Activated CD4-positive, CD25-positive, alpha-beta regulatory T cell treated with anti-CD3 and anti-CD28 coated beads, Interleukin-2, amount 50 U/mL, for 72 hours (primary cell): ENCODE measurements around the gene LMBR1.
"Not testable (repeated sequence)": the region's sequence is repeated elsewhere in the genome, so short reads cannot be mapped to it uniquely, and the experiment has no call there.

Source experiments
- DNase-seq: peaks from one replicate; pipeline ENCODE4 v3.0.0; 2021

The LMBR1 gene

DNA sequence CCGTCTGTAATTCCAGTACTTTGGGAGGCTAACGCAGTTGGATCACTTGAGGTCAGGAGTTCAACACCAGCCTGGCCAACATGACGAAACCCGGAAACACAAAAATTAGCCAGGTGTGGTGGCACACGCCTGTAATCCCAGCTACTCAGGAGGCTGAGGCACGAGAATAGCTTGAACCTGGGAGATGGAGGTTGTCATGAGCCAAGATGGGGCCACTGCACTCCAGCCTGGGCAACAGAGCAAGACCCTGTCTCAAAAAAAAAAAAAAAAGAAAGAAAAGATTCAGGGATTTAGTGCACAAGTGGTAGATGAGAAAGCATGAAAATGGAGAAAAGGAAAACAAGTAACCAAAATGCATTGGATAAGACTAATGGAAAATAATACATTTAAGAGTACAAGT is 49.4 kb downstream of the LMBR1 start:
- not testable (repeated sequence) for DNase-seq

DNA sequence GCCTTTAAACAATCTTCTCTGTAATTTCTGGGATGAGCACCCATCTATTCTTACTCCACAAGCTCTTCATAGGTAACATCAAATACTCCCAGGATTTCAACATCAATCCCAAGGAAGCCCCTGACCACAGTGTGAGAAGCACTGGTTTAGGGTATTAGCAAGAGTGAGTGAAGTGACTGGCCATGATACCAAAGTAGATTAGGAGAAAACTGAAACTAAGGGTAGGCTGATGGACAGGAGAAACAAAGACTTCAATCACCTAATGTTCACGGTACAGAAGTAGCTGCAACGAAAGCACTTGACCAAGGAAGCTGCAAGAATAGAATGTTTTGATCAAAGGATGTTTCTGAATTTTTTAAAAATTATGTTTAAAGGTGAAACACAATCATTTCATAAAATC is 49.8 kb downstream of the LMBR1 start:
- DNase-seq: no peak

DNA sequence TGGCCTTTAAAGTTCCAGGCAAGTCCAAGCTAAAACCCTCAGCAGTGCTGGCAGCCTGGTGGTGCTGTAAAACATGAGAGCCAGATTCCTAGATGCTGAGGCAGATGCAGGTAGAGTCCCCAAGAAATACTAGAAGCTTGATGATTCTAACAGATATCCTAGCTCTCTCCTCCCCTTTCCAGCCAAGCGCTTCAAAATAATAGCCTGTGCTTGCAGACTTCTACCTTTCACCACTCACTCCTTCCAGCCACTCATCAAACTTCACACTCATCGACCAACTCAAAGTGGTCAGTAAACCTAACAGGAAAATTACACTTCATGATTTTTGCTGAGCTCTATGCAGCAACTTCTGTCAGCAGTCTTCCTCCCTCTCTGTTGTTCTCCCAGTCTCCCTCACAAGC is 50.2 kb downstream of the LMBR1 start:
- no peak for DNase-seq

DNA sequence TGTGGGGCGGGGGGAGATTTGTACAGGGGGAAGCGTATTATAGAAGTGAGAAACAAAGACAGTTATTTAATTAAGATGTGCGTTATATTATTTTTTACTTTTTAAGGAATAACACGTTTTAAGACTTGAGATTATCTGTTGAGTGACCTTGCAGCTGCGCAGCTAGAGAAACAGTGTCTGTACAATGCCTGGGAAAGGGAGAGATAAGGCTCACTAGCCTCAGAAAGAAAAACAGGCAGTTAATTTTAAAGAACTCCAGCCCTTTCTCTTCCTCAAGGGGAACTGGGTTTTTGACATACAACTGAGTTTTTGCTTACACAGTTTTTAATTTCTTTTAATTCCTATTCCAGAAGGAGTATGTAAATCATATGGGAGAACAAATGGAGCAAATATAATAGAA is 50.7 kb downstream of the LMBR1 start:
- no peak for DNase-seq

DNA sequence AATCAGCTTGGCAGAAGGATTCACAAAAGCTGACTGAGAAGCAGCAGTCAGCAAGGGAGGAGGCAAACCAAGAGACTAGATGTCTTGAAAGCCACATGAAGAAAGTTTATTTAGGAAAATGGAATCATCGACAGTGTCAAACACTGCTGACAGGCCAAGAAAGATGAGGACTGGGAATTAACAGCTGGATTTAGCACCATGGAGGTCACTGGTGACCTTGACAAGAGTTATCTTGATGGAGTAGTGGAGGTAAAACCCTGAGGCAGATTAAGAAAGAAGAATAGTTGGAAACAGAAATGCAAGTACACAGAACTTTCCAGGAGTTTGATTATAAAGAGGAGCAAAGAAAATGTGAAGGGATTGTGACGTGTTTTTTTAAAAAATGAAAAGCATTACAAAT is 51.5 kb downstream of the LMBR1 start:
- no peak for DNase-seq

DNA sequence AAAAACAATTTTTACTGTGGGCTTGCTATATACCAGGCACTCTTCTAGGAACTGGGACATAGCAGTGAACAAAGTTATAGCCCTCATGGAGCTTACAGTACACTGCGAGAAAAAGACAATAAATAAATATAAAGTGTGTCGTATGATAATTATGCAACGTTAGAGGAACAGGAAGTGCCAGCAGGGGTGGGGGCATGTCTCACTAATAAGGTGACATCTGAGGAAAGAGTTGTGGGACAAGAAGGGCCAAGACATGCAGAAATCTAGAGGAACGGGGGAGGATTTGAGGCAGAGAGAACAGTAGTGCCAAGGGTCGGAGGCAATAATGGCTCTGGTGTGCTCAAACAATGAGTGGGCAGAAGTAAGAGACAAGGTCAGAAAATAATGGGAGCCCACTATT is 52.8 kb downstream of the LMBR1 start:
- DNase-seq: no peak

DNA sequence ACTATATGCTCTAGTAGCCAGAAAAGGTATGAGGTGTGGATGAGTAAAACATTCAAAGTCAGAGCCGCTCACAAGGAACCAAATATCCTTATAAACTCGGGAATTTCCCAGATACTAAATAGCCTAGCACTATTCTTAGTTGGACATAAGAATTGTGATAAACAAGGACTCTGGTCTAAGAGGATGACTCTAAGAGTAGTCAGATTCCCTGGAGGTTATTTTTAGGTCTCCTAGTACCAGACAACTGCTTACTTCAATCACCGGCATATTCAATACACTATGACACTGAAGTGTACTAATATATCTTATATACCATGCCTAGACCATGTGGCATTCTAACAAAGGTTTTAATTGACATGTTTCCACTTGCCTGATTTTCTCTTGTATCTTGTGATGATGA is 56.5 kb downstream of the LMBR1 start:
- DNase-seq: no peak

DNA sequence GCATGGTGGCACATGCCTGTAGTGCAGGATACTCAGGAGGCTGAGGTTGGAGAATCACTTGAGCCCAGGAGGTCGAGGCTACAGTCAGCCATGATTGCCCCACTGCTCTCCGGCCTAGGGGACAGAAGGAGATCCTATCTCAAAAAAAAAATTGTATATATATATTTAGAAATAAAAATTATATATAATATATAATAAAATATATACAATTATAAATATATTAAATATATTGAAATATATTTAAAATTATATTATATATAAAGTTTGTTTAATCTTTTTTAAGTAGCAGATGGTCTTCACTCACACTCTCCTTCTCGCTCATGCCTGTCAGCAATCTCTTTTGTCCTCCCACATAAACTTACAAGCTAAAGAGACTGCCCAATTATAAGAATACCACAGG is 58.5 kb downstream of the LMBR1 start:
- no peak for DNase-seq

DNA sequence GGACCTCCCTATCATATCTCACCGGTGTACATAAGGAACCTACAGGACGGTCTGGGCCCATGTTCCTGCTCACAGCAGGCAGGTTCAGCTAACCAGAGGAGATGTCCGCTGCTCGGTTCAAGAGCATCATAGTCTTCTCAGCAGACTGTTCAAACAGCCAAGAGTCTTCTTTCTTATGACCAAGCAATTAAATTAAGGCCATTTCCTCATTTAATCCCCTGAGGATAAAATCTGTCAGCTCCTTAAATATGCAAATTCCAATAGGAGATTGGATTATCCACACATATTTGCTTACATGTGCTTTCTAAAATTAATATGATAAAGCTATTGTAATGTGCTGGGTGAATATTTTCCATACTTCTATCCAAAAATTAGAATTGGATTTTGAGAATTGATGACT is 59.7 kb downstream of the LMBR1 start:
- DNase-seq: no peak

DNA sequence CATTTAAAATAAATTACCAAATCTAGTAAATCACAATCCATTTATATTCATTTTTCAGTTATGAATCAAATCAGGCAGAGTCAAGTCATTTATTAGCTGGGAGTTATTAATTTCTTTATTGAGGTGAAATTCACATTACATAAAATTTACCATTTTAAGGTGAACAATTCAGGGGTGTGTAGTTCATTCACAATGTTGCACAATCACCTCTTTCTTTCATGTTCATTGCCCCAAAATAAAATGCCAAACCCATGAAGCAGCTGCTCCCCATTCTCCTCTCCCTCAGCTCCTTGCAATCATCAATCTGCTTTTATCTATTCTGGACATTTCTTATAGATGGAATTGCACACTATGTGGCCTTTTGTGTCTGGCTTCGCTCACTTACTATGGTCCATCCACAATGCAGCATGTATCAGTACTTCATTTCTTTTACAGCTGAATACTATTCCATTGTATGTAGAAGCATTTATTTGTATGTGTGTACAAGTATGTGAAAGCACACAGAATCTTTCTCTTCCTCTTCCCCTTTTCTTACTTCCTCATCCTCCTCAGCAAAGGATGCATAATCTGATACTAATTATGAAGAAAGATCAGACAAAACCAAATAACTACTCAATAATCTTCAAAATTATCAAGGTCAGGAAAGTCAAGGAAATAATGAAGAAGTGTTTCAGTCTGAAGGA is 60.6 kb downstream of the LMBR1 start:
- no peak for DNase-seq

DNA sequence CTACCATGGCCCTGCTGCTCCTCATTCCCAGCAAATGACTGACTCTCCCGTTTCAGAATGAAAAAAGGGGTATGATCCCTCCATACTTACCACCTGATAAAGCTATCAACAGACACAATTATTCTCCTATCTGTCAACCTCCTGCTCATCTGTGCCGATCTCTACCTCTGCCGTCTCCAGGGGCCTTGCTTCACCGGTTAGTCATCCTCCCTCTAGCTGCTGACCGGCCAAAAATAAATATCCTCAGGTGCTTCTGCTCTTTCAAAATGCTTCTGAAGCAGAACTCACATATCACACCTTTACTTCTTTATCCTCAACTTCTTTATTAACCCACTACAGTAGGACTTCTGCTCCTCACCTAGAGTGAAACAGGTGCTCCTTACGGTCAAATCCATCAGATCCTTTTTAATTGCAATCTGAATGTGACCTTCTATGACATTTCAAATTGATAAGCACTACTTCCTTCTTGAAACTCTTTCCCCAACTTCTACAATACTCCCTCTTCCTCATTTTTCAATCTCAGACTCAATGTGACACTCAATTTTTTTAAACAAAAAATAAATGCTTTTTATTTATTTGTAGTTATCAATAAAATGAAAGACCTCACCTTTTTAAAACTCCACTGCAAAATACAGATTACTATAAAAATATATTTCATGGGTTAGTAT is 63.2 kb downstream of the LMBR1 start:
- DNase-seq: no peak

DNA sequence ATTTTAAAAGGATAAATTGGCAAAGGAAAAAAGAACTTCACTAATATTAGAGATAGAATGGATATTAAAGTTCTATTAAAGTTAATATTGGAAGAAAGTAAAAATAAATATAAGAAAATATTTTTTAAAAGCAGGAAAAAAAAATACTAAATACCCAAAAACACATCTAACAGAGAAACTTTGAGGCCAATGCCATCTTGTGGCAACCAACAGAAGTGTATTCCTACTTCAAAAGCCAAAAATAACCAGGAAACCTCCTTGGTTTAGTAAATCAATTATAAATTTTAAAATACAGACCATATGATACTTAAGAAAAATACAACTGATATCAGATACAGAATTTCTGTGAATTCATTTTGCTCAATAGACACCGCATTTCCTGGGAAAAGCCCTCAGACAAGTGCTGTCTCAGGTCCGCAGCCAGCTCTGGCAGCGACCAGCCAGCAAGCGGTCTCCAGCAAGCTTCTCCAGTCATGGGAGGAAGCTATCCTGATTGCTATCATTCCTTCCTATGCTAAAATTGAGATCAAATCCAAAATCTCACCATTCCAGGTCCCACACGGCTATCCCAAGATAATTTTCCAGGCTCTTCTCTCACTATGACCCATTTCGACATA is 65.3 kb downstream of the LMBR1 start:
- DNase-seq: no peak

DNA sequence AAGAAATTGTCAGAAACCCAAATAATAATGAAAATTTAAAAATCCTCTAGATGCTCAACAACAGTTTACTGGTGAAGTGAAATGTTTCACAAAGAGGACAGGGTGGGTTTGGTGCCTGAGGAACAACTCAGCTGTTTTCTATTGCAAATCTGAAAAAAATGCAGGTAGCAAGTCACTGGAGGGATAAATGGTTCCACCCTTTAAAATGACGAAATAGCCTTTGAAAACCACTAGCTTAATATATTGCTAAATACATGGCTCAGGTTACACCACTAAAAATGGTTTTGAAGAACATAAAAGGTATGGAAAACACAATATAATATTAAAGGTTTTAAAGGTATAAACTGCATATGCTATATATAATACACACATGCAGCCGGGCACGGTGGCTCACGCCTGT is 69.5 kb downstream of the LMBR1 start:
- DNase-seq: no peak

DNA sequence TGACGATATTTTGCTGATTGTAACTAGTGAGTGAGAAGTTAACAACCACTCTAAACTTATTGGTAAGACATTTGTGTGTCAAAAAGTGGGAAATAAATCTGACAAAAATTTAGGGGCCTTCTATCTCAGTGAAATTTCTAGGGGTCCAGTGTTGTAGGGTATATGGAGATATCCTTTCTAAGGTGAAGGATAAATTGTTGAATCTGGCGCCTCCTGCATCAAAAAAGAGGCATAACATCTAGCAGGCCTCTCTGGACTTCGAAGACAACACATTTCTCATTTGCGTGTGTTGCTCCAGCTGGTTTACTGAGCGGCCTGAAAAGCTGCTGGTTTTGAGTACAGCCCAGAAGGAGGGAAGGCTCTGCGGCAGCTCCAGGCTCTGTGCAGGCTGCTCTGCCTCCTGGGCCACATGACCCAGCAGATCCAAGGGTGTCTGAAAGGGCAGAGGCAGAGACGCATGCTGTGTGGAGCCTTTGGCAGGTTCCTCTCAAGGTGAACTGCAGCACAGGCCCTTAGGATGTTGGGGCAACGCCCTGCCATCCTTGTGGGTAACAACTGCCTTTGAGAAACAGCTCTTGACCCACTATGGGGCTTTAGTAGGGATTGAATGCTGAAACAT is 72.4 kb downstream of the LMBR1 start:
- DNase-seq: no peak

DNA sequence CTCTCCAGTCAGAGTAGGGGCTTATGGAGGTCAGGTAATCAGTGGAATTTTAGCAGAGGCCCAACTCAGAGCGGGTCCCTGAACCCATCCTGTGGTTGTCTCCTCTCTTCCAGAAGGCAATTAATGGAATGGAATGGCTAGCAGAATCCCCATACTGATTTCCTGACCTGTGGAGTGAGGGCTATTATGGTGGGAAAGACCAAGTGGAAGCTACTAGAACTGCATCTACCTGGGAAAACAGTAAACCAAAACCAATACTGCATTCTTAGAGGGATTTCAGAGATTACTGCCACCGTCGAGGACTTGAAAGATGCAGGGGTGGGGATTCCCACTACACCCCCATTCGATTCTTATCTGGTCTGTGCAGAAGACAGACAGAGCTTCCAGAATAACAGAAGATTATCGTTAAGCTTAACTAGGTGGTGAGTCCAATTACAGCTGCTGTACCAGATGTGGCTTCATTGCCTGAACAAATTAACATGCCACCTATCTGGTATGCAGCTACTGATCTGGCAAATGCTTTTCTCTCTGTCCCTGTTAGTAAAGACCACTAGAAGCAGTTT is 73.2 kb downstream of the LMBR1 start:
- no peak for DNase-seq

DNA sequence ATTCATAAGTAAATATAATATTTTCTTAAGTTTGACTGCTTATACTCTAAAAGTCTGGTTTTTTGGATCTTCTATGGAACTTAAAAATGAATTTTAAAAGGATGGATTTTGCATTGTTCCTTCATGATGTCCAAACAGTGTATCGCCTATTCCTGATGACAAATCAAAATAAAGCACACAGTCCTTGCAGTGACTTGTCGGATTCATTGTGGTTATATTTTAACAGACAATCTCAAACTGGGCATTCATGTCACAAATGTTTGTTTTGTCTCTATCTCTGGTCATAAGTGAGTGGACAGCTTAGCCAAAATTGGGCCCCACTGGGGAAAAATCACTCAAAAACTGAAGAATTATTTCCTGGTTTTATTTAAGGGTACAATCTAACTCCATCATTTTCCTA is 74.8 kb downstream of the LMBR1 start:
- no peak for DNase-seq

DNA sequence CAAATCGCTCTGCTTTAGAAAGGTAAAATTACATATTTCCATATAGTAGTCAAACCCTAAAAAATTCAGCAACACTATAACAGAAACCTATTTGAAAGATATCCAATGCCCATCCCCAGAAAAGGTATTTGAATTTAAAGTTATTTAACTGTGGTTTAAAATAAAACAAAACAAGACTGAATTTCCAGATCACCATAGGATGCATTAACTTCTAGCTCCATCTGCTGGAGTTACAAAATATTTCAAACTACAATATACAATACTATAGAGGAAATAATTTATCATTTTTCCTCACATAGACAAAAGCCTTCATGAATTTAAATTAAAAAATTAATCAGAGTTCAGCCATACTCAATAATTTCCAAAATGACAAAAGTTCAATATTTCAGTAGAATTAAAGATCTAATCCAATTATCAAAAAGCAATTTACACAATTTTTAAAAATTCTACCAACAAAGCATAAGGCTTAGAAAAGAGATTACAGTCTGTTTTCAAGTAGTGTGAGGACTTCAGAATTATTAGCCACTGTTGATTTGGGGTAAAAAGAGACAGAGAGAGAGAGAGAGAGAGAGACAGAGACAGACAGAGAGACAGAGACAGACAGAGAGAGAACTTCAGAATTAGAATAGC is 75.9 kb downstream of the LMBR1 start:
- no peak for DNase-seq

DNA sequence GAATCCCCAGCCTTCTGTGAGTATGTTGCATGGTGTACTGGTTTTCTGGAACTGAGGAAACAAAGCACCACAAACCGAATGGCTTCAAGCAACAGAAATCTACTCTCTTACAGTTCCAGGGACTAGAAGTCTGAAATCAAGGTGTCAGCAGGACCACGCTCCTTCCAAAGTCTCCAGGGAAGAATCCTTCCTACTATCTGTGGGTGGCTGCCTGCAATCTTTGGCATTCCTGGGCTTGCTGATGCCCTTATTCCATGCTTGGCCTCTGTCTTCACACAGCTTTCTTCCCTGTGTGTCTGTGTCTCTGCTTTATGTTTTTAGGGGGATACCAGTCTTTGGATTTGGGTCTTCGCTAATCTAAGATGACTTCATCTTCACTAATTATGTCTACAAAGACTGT is 81.3 kb downstream of the LMBR1 start:
- no peak for DNase-seq

DNA sequence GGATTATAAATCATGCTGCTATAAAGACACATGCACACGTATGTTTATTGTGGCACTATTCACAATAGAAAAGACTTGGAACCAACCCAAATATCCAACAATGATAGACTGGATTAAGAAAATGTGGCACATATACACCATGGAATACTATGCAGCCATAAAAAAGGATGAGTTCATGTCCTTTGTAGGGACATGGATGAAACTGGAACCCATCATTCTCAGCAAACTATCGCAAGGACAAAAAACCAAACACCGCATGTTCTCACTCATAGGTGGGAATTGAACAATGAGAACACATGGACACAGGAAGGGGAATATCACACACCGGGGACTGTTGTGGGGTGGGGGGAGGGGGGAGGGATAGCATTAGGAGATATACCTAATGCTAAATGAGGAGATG is 89.3 kb downstream of the LMBR1 start:
- not testable (repeated sequence) for DNase-seq

DNA sequence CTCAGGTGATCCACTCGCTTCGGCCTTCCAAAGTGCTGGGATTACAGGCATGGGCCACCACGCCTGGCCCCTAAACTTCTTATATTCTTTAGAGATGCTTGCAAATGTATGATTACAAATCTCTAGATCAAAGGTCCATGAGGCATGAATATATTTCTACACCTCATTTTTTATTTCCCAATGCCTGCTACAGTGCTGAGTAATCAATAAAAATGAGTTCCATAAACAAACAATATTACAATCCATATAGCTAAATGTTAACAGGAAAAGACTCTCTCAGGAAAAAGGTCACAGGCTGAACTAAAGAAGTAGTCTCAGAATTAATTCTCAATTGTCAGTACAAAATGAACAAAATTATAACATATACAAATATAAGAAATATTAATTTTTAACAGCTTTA is 90.8 kb downstream of the LMBR1 start:
- no peak for DNase-seq

DNA sequence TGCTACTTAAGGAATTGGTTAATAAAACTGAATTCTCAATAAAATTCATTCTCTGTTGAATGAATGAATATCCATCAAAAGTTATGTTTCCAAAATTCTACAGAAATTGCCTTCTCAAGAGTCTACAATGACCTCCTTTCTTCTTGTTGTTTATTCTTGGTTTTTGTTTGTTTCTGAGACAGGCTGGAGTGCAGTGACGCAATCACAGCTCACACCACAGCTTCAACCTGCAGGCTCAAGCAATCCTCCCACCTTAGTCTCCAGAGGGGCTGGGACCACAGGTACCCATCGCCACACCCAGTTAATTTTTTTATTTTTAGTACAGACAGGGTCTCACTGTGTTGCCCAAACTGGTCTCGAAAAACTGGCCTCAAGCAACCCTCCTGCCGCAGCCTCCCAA is 97.6 kb downstream of the LMBR1 start:
- no peak for DNase-seq

DNA sequence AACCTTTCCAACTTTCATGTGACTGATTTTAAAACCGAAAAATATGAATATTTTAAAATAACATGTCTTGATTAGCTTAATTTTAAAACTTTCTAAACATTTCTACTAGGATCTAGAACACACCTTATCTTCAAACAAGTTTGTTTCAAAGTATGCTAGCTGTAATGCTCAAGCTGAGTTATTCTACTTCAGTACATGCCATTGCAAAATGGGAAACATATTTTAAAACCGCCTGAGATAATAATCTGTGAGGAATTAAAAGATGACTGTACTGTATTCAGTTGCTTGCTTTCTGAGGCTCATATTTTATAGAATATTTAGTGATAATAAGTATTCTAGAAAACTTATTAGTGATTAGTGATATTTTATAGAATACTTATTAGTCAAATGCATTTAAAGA is 99.6 kb downstream of the LMBR1 start:
- no peak for DNase-seq

DNA sequence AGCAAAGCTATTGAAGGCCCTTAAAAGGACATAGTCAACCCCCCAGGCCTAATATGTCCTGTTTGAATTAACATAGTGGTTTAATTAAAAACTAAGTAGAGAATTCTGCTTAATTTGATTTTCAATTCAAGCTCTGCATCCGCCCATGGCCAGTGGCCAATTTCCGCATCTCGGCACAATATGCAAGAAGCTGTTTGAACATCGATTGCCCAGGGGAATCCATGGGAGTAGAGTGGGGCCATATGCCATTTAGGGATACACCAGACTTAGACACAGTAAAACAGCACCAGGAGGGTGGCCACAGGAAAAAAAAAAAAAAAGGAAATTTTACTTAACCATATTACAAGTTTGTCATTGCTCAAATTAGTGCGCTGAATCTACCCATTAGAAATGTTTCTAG is 100.4 kb downstream of the LMBR1 start:
- DNase-seq: no peak
